ENCODE results near the gene NCK2.

Gene NCK2

DNA sequence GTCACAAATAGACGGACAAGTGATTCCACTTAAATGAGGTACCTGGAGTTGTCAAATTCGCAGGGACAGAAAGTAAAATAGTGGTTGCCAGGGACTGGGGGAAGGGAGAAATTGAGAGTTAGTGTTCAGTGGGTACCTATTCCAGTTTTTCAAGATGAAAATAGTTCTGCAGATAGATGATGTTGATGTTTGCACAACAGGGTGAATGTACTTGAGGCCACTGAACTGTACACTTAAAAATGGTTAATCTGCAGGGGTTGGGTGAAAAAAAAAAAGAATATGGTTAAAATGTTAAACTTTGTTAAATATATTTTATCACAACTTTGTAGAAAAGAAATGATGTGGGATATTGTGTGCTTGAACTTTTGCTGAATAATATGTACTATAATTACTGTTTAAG is 102.3 kb downstream of the NCK2 start:
- Histone ChIP-seq H3K36me3 (replicated peaks in 1 of 2; ENCODE audit: control insufficient read depth in 2 of 2, insufficient read depth in 2 of 2, low read length in 2 of 2) (peaks cover 0 to 23% of the 10 kb centered on the region in 2 donors), H3K18ac (ENCODE audit: low read length) (no peak overlapping the region), H3K79me1 (ENCODE audit: low read depth, low read length) (no peaks in the 10 kb centered on the region), H3K9ac (ENCODE audit: low read depth, low read length, poor library complexity) (no peak overlapping the region), H3K14ac (ENCODE audit: low read length) (no peak overlapping the region), H2BK5ac (ENCODE audit: low read length) (no peak overlapping the region), H2AFZ (ENCODE audit: low read length) (no peak overlapping the region), H3K4ac (ENCODE audit: low read length) (no peak overlapping the region), H3K4me3 (ENCODE audit: low read length in 2 of 2) (no peak overlapping the region), H2AK5ac (ENCODE audit: low read depth, low read length) (no peak overlapping the region), H2BK15ac (ENCODE audit: low read length) (no peak overlapping the region), H3K23ac (ENCODE audit: low read depth, low read length, poor library complexity) (no peak overlapping the region), H3K4me2 (ENCODE audit: insufficient read depth, low read length, poor library complexity, severe bottlenecking) (no peak overlapping the region), H3K27me3 (ENCODE audit: control insufficient read depth in 3 of 3, insufficient read depth in 3 of 3, low read depth in 1 of 3, low read length in 3 of 3) (no peaks in the 10 kb centered on the region), H3K9me3 (replicated peaks in 1 of 2; ENCODE audit: control insufficient read depth in 2 of 2, insufficient read depth in 1 of 2, low read depth in 1 of 2, low read length in 2 of 2) (peaks cover 0 to 2% of the 10 kb centered on the region in 2 donors), H2BK120ac (ENCODE audit: low read depth, low read length) (no peak overlapping the region), H3K4me1 (ENCODE audit: control insufficient read depth in 2 of 2, insufficient read depth in 1 of 2, low read depth in 1 of 2, low read length in 2 of 2) (peaks cover 0 to 2% of the 10 kb centered on the region in 2 donors), H4K91ac (ENCODE audit: low read depth, low read length, poor library complexity) (no peak overlapping the region), H3K27ac (replicated peaks; ENCODE audit: low read length) (no peak overlapping the region), H4K8ac (ENCODE audit: low read depth, low read length) (no peak overlapping the region), H2BK12ac (ENCODE audit: low read length) (no peak overlapping the region)
- WGBS, 2 donors (ENCODE audit: extremely low coverage in 2 of 2, insufficient read length in 2 of 2, insufficient replicate concordance in 1 of 2), result no CpG with 5 or more reads among the region's 2 CpGs
- DNase-seq (ENCODE audit: low spot score), result no peak

GRCh38 chr2:105848367-105848766 is 103.7 kb downstream of the NCK2 start:
- no CpG with 5 or more reads among the region's 7 CpGs for WGBS, 2 donors (ENCODE audit: extremely low coverage in 2 of 2, insufficient read length in 2 of 2, insufficient replicate concordance in 1 of 2)
- H3K4me2 ChIP-seq (ENCODE audit: insufficient read depth, low read length, poor library complexity, severe bottlenecking), result no peak overlapping the region

DNA sequence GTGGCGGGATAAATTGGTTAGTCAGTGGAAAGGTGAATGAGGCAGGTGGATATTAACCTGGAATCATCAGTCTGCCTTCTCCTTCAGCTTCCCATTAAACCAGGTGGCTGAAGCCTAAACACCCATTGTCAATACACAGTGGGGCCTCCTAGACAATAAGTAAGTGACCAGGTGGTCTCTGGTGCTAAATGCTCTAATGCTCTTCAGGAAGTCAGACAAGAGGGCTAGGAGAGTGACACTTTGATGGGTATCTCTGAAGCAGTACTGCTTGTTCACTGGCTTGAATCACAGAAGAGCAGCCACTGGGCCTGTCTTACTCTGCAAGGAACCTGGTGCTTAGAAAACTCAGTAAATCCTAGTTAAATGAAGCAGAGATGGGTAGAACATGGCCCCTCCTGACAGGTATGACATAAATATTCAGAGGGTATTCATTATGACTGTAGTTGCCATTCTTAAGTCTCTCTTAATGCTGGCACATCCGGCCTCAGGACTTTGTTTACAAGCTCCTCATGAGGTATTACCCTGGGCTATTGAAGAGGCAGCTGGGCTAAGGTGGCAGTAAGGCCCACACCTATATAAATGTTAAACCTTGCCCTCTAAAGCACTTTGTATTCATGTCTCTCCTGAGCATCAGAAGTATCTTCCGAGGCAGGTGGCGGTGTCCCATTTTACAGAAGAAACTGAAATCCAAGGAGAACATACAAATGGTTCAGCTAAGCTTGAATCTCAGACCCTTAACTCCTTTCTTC is 104.9 kb downstream of the NCK2 start:
- no peak overlapping the region for H3K23ac ChIP-seq (ENCODE audit: low read depth, low read length, poor library complexity)
- no peak overlapping the region for H2BK15ac ChIP-seq (ENCODE audit: low read length)
- WGBS, 2 donors (ENCODE audit: extremely low coverage in 2 of 2, insufficient read length in 2 of 2, insufficient replicate concordance in 1 of 2), result no CpG with 5 or more reads among the region's 4 CpGs
- H3K79me1 ChIP-seq (ENCODE audit: low read depth, low read length), result no peaks in the 10 kb centered on the region
- no peak overlapping the region for H3K4me3 ChIP-seq (ENCODE audit: low read length in 2 of 2)
- no peak overlapping the region for H3K27ac ChIP-seq (replicated peaks; ENCODE audit: low read length)
- H3K36me3 ChIP-seq (replicated peaks in 1 of 2; ENCODE audit: control insufficient read depth in 2 of 2, insufficient read depth in 2 of 2, low read length in 2 of 2), result peaks cover 0 to 22% of the 10 kb centered on the region in 2 donors
- H2BK5ac ChIP-seq (ENCODE audit: low read length), result no peak overlapping the region
- no peak overlapping the region for H2BK120ac ChIP-seq (ENCODE audit: low read depth, low read length)
- no peaks in the 10 kb centered on the region for H3K27me3 ChIP-seq (ENCODE audit: control insufficient read depth in 3 of 3, insufficient read depth in 3 of 3, low read depth in 1 of 3, low read length in 3 of 3)
- H4K91ac ChIP-seq (ENCODE audit: low read depth, low read length, poor library complexity), result no peak overlapping the region
- no peak overlapping the region for H3K9ac ChIP-seq (ENCODE audit: low read depth, low read length, poor library complexity)
- no peak overlapping the region for H3K4ac ChIP-seq (ENCODE audit: low read length)
- peaks cover 0 to 2% of the 10 kb centered on the region in 2 donors for H3K9me3 ChIP-seq (replicated peaks in 1 of 2; ENCODE audit: control insufficient read depth in 2 of 2, insufficient read depth in 1 of 2, low read depth in 1 of 2, low read length in 2 of 2)
- no peak overlapping the region for H2BK12ac ChIP-seq (ENCODE audit: low read length)
- no peak for DNase-seq (ENCODE audit: low spot score)
- H2AK5ac ChIP-seq (ENCODE audit: low read depth, low read length), result no peak overlapping the region
- no peak overlapping the region for H3K18ac ChIP-seq (ENCODE audit: low read length)
- H3K4me2 ChIP-seq (ENCODE audit: insufficient read depth, low read length, poor library complexity, severe bottlenecking), result no peak overlapping the region
- no peak overlapping the region for H4K8ac ChIP-seq (ENCODE audit: low read depth, low read length)
- no peak overlapping the region for H2AFZ ChIP-seq (ENCODE audit: low read length)
- H3K4me1 ChIP-seq (ENCODE audit: control insufficient read depth in 2 of 2, insufficient read depth in 1 of 2, low read depth in 1 of 2, low read length in 2 of 2), result no peaks in the 10 kb centered on the region
- H3K14ac ChIP-seq (ENCODE audit: low read length), result no peak overlapping the region

More at GRCh38 chr2:105848367-105848766, 103.7 kb downstream of the NCK2 start:
- Histone ChIP-seq H3K27ac (replicated peaks; ENCODE audit: low read length) (no peak overlapping the region), H2BK120ac (ENCODE audit: low read depth, low read length) (no peak overlapping the region), H3K9ac (ENCODE audit: low read depth, low read length, poor library complexity) (no peak overlapping the region), H3K27me3 (ENCODE audit: control insufficient read depth in 3 of 3, insufficient read depth in 3 of 3, low read depth in 1 of 3, low read length in 3 of 3) (no peaks in the 10 kb centered on the region), H4K91ac (ENCODE audit: low read depth, low read length, poor library complexity) (no peak overlapping the region), H2AK5ac (ENCODE audit: low read depth, low read length) (no peak overlapping the region), H3K4me3 (ENCODE audit: low read length in 2 of 2) (no peak overlapping the region), H2BK15ac (ENCODE audit: low read length) (no peak overlapping the region), H3K36me3 (replicated peaks in 1 of 2; ENCODE audit: control insufficient read depth in 2 of 2, insufficient read depth in 2 of 2, low read length in 2 of 2) (peaks cover 0 to 23% of the 10 kb centered on the region in 2 donors), H3K4ac (ENCODE audit: low read length) (no peak overlapping the region), H2AFZ (ENCODE audit: low read length) (no peak overlapping the region), H3K79me1 (ENCODE audit: low read depth, low read length) (no peaks in the 10 kb centered on the region), H2BK5ac (ENCODE audit: low read length) (no peak overlapping the region), H2BK12ac (ENCODE audit: low read length) (no peak overlapping the region), H3K14ac (ENCODE audit: low read length) (no peak overlapping the region), H3K9me3 (replicated peaks in 1 of 2; ENCODE audit: control insufficient read depth in 2 of 2, insufficient read depth in 1 of 2, low read depth in 1 of 2, low read length in 2 of 2) (peaks cover 0 to 2% of the 10 kb centered on the region in 2 donors), H3K18ac (ENCODE audit: low read length) (no peak overlapping the region), H4K8ac (ENCODE audit: low read depth, low read length) (no peak overlapping the region), H3K23ac (ENCODE audit: low read depth, low read length, poor library complexity) (no peak overlapping the region), H3K4me1 (ENCODE audit: control insufficient read depth in 2 of 2, insufficient read depth in 1 of 2, low read depth in 1 of 2, low read length in 2 of 2) (peaks cover 0 to 2% of the 10 kb centered on the region in 2 donors)
- no peak for DNase-seq (ENCODE audit: low spot score)

DNA sequence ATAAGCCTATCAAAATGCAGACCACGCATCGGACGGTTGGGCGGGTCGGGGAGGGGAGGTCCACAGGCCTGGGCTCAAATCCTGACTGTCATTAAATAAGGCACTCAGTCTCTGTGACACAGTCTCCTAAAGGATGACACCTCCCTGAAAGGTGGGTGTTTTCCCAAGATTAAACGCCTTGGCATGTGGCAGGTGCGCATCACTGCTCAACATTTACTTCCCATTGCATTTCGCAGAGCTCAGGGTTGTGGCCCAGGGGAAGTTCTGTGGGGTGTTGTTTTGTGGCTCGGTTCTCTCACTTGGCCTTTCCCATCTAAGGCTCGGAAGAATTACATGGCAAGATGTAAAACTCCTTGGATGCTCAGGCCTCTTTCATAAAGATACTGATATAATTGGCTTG is 107.4 kb downstream of the NCK2 start:
- Histone ChIP-seq H3K4ac (ENCODE audit: low read length) (no peak overlapping the region), H4K91ac (ENCODE audit: low read depth, low read length, poor library complexity) (no peak overlapping the region), H3K4me1 (ENCODE audit: control insufficient read depth in 2 of 2, insufficient read depth in 1 of 2, low read depth in 1 of 2, low read length in 2 of 2) (no peaks in the 10 kb centered on the region), H4K8ac (ENCODE audit: low read depth, low read length) (no peak overlapping the region), H2AFZ (ENCODE audit: low read length) (no peak overlapping the region), H3K36me3 (replicated peaks in 1 of 2; ENCODE audit: control insufficient read depth in 2 of 2, insufficient read depth in 2 of 2, low read length in 2 of 2) (peaks cover 3 to 38% of the 10 kb centered on the region in 2 donors), H3K23ac (ENCODE audit: low read depth, low read length, poor library complexity) (no peak overlapping the region), H3K9ac (ENCODE audit: low read depth, low read length, poor library complexity) (no peak overlapping the region), H2BK15ac (ENCODE audit: low read length) (no peak overlapping the region), H3K4me3 (ENCODE audit: low read length in 2 of 2) (no peak overlapping the region), H2BK12ac (ENCODE audit: low read length) (no peak overlapping the region), H3K9me3 (replicated peaks in 1 of 2; ENCODE audit: control insufficient read depth in 2 of 2, insufficient read depth in 1 of 2, low read depth in 1 of 2, low read length in 2 of 2) (peaks cover 0 to 2% of the 10 kb centered on the region in 2 donors), H3K18ac (ENCODE audit: low read length) (no peak overlapping the region), H3K27me3 (ENCODE audit: control insufficient read depth in 3 of 3, insufficient read depth in 3 of 3, low read depth in 1 of 3, low read length in 3 of 3) (no peaks in the 10 kb centered on the region), H2BK120ac (ENCODE audit: low read depth, low read length) (no peak overlapping the region), H3K14ac (ENCODE audit: low read length) (no peak overlapping the region), H2BK5ac (ENCODE audit: low read length) (no peak overlapping the region), H3K4me2 (ENCODE audit: insufficient read depth, low read length, poor library complexity, severe bottlenecking) (no peak overlapping the region), H2AK5ac (ENCODE audit: low read depth, low read length) (no peak overlapping the region), H3K27ac (replicated peaks; ENCODE audit: low read length) (no peak overlapping the region), H3K79me1 (ENCODE audit: low read depth, low read length) (peaks cover under 1% of the 10 kb centered on the region)
- no peak for DNase-seq (ENCODE audit: low spot score)
- no CpG with 5 or more reads among the region's 10 CpGs for WGBS, 2 donors (ENCODE audit: extremely low coverage in 2 of 2, insufficient read length in 2 of 2, insufficient replicate concordance in 1 of 2)
